HG03103 (cell line): ENCODE results near the gene BICD1.

Source experiments
- ATAC-seq: cut with Tn5 transposase; IDR thresholded peaks from one replicate; pipeline ENCODE4 v1.9.1; 2021; ENCODE audit warnings: low read depth; ENCODE audit not compliant: unreplicated experiment

BICD1 gene

DNA sequence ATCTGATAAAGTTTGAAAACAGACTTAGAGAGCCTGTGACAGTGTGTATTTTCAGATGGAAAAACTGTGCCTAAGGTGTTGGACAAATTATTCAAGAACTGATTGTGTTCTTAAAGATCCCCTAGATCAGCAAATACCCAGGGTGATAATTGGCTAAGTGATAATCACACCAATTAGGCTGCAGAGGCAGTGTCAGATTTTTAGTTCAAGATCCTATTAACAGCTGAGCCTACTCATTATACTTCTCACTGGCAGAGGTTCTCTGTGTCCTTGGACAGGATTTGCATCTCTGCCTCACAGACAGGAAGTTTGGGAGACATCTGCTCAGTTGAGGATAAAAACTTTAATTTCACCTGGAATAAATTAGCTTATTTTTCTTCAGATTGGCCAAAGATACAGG is 288.4 kb downstream of the BICD1 start:
- ATAC-seq = no peak

GRCh38 chr12:32397696-32398095 is 291.0 kb downstream of the BICD1 start:
- no peak for ATAC-seq

DNA sequence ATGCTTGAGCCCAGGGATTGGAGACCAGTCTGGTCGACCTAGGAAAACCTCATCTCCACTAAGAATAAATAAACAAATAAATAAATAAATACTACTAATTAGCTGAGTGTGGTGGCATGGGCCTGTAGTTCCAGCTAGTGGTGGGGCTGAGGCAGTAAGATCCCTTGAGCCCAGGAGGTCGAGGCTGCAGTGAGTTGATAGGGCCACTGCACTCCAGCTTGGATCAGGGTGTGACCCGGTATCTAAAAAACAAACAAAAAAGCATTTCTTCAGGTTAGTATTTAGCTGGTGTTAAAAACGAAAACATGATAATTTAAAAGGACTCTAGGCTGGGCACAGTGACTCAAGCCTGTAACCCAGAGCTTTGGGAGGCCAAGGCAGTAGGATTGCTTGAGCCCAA is 291.5 kb downstream of the BICD1 start:
- ATAC-seq = no peak

- no peak for ATAC-seq
Observed at GRCh38 chr12:32398816-32399369, 292.2 kb downstream of the BICD1 start.

- peak; percentile 83 for ATAC-seq
Observed at GRCh38 chr12:32399370-32400113, 292.9 kb downstream of the BICD1 start, which contains the start of gene FGD4. Gene FGD4 (plus strand): TSS chr12:32399558.

DNA sequence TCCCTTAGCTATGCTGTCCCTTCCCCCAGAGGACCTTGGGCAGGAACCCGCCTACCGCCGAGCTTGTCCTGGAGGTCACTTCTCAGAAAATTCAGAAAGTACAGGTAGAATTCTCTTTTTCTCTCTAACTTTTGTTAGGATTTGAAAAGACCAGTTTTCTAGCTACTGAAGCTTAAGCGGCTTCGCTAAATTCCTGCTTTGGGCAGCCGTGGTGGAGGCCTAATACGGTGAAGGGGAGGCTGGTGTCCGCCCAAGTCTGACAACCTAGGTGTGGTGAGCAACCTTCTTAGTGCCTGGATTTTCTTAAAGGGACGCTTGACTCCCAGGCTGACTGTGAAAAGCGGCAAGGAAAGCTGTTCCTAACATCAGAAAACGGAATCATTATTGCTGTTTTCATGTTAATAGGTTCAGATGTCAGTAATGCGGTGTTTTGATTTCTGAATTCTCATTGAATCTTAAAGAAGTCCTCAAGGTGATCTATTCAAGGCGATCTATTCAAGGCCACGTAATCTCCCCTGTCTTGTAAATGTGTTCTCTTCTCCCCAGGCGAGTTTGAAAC is 293.5 kb downstream of the BICD1 start:
- ATAC-seq = no peak

- ATAC-seq = no peak
Observed at GRCh38 chr12:32400866-32401265, 294.2 kb downstream of the BICD1 start.

DNA sequence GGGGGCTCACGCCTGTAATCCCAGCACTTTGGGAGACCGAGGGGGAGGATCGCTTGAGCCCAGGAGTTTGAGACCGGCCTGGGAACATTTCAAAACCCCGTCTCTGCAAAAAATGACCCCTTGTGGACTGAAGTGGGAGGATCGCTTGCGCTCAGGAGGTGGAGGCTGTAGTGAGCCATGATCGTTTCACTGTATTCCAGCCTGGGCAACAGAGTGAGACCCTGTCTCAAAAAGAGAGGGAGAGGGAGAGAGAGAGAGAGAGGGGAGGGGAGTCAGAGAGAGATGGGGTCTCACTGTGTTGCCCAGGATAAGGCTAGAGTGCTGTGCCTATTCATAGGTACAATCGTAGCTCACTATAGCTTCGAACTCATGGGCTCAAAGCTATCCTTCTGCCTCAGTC is 295.5 kb downstream of the BICD1 start:
- ATAC-seq = no peak

DNA sequence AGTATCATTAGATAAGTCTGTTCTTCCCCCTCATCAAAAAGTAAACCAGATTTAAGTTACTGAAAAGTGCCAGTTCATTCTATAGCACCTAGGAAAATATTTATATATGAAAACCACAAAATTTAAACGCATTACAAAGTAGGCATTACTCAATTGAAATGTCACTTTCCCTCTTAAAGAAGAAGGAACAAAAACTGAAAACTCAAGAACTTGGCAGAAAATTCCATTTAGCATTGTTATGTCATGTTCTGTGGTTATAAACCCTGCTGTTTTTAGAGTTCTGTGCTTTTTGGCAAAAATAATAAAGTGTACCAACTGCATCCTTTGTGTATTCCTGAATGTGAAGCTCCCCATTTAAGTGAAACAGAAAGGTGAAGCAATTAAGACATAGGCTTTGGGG is 296.3 kb downstream of the BICD1 start:
- no peak for ATAC-seq

DNA sequence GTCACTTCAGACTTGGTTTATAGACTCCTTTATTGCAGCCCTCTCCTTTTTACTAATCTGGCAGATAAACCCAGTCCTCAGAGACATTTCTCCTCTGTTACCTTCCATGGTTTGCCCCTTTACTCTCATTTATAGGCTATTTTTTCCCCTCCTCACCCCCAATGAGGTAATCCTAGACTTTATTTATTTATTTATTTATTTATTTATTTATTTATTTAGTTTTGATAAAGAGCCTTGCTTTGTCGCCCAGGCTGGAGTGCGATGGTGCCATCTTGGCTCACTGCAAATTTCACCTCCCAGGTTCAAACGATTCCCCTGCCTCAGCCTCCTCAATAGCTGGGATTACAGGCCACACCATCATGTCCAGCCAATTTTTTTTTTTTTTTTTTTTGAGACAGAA is 301.1 kb downstream of the BICD1 start:
- ATAC-seq = no peak

GRCh38 chr12:32413412-32413811 is 306.8 kb downstream of the BICD1 start:
- no peak for ATAC-seq

- ATAC-seq = no peak
Observed at GRCh38 chr12:32418221-32418620, 311.6 kb downstream of the BICD1 start.

DNA sequence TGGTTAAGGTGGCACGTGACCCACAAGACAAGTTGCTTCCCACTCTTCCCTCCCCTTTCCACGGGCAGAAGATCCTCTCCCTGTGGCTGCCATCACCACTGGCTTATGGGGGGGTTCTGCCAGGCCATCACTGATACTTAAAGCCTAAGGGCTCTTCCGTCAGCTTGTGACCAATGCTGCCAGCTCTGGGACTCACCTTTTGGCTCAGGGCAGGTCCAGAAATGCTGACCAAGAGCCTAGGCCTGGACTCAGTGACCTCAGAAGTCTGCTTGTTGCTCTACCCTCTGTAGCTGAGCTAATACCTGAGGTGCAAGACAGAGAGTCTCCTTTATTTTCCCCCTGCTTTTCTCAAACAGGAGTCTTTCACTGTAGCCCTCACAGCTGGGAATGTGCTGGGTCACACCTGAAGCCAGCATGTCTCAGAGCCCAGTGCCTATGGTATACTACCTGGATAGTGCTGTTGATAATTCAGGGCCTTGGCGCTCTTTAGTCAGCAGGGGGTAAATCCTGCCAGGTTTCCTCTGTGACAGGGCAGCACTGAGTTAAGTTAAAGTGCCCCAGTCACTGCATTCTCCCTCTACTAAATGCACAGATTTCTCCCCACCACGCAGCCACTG is 312.4 kb downstream of the BICD1 start:
- no peak for ATAC-seq

DNA sequence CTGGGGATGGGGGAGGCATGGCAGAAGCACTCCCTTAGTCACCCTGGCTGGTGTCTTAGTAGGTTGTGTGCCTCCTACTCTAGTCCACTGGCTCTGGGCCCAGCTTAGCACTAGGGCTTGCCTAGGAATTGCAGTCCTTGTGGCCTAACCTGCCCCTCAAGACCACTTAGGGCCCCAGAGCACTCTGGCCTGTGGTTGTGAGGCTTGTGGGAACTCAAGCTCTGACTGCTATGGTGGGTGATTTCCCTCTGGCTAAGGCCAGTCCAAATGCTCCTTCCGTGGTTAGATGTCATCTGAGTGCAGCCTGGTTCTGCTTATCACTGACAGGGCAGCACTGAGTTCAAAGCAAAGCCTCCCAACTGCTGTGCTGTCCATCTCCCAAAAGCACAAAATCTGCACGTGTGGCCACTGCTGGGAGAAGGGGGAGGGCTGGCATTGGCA is 312.9 kb downstream of the BICD1 start:
- ATAC-seq = peak; percentile 61

- ATAC-seq = no peak
Observed at GRCh38 chr12:32420356-32420755, 313.7 kb downstream of the BICD1 start.

- ATAC-seq = no peak
Observed at GRCh38 chr12:32423559-32423958, 316.9 kb downstream of the BICD1 start.

DNA sequence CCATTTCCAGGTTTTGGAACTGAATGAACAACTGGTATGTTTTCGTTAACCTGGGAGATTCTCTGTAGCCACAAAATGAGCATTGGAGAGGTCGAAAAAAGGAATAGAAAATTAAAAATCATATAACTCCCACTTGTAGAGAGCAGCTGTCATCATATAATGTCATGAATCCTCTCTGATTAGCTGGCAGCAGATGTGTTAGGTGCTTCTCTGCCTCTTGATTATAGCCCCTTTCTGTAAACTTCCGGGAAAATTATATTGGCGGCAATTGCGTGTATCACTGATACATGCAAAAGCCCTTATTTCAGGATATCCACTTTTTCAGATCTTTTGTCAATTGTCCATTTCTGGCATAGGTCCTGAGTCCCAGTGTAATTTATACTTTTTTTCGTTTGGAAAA is 324.4 kb downstream of the BICD1 start:
- ATAC-seq = no peak
